ENCODE measurements around the gene GBP3.
"Not testable (repeated sequence)": the region's sequence is repeated elsewhere in the genome, so short reads cannot be mapped to it uniquely, and the experiment has no call there.

GBP3 gene

DNA sequence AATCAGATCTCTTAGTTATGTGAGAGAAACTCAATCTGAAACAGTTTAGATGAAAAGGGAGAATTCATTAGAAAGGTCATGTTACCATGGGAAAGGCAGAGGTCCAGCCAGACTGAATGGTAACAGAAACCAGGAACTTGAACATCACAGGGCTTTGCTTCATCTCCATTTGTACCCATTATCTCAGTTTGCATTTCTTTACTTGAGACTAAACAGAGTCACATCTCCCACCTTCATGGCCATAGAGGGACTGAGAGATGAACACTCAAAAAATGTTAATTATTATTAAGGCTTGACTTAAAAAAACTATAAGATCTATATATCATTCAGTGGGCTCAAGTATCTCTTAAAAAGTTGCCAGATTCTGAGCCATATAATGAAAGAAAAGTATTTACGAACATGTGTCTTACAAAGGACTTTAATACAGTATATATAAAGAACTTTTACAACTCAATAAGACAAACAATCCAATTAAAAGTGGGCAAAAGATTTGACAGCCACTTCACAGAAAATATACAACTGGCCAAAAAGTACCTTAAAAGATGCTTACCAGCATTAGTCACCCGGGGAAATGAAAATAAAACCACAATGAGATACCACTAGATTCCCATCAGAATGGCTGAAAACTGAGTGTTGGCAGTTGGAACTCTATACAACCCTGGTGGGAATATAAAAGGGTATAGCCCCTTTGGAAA lies 43.5 kb downstream of the GBP3 start:
- no peak for DNase-seq (ENCODE audit: low read depth in 2 of 2)

DNA sequence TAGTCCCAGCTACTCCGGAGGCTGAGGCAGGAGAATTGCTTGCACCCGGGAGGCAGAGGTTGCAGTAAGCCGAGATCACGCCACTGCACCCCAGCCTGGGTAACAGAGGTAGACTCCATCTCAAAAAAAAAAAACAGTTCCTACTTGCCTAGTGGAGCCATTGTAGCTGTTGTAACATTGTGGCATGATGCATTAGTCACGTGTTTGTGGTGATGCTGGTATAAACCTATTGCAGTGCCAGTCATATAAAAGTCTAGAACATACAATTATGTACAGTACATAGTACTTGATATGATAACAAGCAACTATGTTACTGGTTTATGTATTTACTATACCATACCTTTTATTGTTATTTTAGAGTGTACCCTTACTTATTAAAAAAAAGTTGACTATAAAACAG lies 46.4 kb downstream of the GBP3 start:
- no peak for DNase-seq (ENCODE audit: low read depth in 2 of 2)

DNA sequence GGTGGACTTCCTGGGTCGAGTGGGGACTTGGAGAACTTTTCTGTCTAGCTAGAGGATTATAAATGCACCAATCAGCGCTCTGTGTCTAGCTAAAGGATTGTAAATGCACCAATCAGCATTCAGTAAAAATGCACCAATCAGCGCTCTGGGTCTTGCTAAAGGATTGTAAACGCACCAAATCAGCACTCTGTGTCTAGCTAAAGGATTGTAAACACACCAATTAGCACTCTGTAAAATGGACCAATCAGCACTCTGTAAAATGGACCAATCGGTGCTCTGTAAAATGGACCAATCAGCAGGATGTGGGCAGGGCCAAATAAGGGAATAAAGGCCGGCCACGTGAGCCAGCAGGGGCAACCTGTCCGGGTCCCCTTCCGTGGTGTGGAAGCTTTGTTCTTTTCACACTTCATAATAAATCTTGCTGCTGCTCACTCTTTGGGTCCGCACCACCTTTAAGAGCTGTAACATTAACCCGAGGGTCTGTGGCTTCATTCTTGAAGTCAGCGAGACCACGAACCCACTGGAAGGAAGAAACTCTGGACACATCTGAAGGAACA lies 48.0 kb downstream of the GBP3 start:
- not testable (repeated sequence) for DNase-seq (ENCODE audit: low read depth in 2 of 2)

DNA sequence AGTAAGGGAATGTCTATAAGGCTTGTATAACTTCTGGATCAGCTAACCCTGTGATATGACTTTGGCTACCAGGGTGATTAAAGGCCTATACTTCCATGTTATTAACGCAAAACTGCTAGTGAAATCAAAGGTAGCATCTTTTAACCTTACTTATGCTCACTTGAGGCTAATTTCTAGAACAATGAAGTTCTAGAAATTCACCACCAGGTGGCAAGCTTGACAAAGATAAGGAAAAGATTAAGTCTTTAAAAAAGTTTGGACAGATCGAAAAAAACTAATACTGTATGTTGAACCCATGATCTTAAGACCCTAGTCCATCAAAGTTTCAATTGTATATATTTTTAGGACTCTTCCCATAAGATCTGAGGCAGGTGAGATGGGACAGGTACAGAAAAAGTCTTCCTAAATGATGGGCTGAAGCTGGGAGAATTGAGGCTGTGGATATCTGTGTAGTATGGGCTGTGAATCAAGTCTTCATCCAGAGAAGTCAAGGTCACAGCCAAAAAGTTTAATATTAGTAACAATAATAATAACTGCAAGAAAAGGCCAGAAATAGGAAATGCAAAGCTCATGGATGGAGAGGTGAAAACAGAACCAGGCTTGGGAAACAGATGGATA lies 49.0 kb downstream of the GBP3 start:
- no peak for DNase-seq (ENCODE audit: low read depth in 2 of 2)

DNA sequence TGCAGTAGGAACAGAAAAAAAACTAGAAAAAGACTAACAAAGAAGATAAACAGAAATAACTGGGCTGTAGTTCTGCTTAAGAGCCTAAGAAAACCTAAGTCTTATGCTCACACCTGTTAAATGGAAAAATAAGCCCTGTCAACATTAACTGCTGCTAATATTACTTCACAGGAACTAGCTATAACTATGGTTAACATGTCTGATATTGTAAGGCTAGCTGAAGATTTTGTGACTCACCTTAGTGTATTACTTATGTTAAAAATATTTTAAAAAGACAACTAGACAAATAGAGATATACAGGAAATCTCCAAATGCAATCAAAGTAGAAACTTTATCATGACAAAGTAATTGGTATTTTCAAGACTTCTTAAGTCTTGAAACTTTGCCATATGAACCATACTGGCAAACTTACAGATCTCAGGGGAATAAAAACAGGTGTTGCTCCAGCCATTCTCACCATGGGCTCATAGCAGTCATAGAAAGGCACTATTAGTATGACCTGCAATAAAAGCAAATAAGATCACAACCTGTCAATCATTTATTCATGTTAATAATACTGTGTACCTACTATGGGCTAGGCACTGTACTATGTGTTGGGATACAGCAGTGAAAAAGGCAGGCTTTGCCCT lies 60.9 kb downstream of the GBP3 start:
- DNase-seq (ENCODE audit: low read depth in 2 of 2), result no peak

DNA sequence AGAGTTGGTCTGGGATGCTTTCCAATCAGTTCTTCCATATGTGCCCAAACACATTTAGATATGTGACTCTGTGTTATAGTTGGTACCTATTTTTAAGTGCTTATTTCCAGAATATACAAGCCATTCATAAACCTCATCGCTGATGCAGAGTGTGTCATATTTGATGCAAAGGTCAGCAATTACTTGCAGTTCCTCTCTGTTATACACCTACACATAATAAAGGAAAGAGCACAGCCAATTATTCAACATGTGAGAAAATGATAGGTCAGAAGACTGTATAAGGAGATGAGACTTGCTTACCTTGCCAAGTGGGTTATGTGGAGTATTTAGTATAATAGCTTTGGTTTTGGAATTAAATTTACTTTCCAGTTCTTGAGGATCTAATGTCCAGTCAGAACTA lies 61.6 kb downstream of the GBP3 start:
- DNase-seq (ENCODE audit: low read depth in 2 of 2), result no peak

All from activated CD4-positive, alpha-beta T cell treated with anti-CD3 and anti-CD28 coated beads for 24 hours (primary cell).